GM20431 (cell line): ENCODE measurements around the gene WDR49.

Source experiments
- in situ Hi-C: fragments of 300-500 bp; cut with MseI, MboI; formaldehyde crosslinking; loops from one replicate; pipeline ENCODE4 v1.15.0; 2020; ENCODE audit warnings: low sequenced_read_pairs; ENCODE audit not compliant: unreplicated experiment

WDR49 gene

DNA sequence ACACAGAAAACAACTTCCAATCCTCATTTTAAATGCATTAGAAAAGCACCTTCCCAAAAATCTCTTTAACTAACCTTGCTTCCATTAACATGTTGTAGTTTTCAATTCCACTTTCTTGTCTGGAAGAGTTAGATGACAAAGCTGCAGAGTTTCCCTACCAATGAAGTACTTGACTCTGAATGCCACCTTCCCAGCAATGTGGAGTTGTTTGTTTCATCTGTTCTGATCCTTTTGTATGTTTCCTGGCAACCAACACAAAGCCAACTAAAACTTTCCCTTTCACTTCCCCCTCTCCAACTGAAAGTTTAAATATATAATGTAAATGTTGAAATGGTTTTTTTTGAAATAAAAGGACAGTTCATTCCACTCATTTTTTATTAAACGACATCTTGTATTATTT is at the start of gene WDR49:
Gene WDR49 (minus strand): TSS at position 183 of the 400 bp plus-strand sequence. CDS start 517 bp downstream, outside the sequence.
- in situ Hi-C loops: no loop called here

DNA sequence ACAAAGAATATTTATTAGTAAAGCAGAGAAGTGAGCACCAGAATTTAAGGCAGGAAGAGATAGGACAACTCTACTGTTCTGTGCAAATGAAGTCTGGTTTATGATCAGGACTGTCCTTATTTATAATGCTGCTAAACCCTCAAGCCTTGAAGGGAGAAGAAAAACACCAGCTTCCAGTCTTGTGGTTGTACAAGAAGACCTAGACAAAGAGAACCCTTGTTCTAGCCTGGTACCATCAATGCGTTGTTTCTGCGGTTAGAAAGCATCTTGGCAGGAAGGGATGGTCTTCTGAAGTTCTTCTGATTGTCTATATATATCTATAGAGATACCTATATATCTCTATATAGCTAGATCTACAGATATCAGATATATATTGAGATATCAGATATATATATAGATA is 47.2 kb upstream of the WDR49 start:
- in situ Hi-C loops: no loop called here

DNA sequence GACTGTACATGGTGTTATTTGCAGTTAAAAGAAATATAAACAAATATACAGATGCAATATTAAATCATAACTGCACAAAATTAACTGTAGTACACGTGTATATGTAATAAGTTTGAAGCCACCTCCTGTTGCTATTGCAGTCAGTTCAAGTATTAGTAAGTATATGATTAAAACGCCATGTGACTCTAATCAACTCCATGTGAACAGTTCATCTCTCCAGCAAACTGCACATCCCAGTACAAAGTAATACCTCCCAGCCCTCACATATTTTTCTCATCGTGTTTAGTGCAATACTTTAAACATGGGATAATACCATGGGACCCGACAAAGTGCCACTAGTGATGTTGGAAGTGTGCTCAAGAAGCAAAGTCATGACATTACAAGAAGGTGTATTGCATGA is 46.3 kb upstream of the WDR49 start:
- in situ Hi-C loops: no loop called here

DNA sequence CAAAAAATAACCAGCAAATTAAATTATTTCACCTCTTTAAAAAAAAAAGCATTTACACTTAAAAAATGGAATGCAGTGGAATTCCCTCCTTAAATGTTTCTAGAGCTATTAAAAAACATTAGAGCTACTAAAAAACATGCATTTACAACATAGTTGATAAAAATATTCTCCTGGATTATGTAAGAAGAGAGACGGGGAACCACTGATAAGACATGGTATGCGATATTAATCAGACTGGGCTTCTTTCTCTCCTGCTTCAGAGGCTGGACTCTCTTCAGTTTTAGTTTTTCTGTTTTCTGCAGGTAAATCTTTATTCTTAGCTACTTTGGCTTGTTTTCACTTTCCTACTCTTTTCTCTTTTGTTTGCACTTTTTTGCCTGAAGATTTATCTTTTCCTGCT is 40.4 kb upstream of the WDR49 start:
- in situ Hi-C loops: no loop called here

DNA sequence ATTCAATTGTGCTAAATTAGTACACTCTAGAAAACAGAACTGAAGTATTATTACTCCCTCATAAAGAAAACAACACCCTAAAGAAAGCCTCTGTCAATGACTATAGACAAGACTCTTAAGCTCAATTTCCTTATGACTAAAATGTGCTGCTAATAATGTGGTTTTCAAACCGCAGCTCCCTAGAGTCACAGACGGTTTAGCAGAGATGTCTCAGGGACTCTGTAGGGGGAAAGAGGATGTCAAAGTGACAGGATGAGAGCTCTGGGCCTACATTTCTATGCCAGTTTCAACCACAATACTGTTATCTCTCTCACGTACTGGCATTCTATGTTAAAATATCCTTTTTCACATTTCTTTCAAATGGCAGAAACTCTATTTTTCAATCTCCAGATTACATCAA is 37.6 kb upstream of the WDR49 start:
- in situ Hi-C loops: no loop called here

DNA sequence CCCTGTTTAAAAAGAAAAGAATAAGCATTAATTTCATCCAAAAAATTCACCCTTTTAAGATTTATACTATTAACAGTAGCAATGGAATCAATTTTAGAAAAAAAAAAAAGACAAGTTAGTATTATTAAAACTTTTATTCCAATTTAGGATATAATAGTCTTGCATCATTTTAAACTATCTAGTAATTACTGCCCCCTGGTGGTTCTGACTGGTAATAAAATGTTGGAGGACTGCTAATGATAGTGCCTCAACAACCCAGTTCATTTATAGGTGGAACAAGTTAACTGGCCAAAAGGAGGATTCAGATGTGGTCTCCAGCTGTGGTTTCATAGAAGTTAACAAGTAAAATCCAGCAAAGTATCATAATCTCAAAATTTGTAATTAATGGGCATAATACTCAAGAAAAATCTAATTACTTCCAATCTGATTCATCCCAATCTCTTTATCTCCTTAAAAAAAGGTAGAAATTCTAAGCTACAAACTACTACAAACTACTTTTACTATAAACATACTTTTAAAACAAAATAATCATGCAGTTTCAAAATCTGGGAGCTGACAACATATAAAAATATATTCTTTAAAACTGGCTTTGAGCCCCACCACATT is 30.7 kb upstream of the WDR49 start:
- in situ Hi-C loops: no loop called here

DNA sequence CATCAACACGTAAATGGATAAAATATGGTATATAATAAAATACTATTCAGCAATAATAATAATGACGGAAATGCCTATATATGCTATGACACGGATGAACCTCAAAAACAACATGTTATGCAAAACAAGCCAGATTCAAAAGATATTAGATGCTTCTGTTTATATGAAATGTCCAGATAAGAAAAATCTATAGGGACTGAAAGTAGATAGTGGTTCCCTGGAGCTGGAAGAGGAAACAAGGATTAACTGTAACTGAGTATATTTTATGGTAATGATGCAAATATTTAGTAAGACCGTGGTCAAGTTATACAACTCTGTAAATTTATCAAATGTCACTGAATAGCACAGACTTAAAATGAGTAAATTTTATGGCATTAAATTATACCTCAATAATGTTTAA is 25.8 kb upstream of the WDR49 start:
- in situ Hi-C loops: no loop called here

DNA sequence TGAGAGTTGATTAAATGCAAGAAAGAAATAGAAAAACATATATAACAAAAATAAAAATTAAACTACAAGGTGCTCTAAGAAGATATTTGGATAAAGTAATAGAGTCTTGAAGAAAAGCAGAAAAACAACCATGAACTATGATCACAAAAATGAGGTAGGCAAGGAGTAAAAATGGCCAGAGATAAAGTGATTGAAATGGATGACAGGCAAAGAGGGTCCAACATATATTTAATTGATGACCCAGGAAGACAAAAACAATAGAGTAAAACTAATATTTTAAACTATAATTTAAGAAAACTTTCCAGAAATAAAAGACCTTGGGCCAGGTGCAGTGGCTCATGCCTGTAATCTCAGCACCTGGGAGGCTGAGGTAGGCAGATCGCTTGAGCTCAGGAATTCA is 22.1 kb upstream of the WDR49 start:
- in situ Hi-C loops: no loop called here

DNA sequence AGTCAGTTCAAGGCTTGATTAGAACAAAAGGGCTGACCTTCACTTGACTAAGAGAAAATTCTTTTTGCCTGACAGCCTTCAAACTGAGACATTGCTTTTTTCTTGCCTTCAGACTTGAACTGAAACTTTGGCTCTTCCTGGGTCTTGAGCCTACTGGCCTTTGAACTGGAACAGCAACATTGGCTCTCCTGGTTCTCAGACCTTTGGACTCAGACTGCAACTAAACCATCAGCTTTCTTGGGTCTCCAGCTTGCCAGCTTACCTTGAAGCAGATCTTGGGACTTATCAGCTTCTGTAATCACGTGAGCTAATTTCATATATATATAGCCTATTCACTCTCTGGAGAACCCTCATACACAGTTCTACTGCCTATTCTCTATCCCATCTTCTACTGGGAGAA is 19.5 kb upstream of the WDR49 start:
- in situ Hi-C loops: no loop called here

DNA sequence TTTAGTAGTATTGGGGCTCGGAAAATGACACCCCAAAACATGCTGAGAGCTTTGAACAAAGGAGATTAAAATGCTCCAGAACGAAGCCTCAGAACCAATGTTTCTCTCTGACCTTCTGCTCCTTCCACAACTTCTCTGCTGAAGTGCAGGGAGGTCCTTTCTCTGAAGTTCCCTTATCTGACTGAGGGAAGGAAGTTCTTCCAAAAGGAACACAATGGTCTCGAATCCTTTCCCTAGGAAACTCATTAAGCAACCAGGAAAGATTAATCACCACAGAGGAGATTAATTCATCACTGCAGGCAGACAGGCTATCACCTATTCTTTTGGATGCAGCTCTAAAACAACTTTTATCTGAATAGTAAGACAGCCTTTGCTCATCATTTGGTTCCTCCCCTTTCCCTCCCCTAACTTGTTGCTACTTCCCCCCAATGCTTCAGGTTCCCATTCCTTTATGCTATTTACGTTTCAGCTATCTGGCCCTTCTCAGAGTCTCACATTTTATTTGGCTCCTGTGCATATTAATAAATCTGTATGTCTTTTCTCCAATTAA is 18.2 kb upstream of the WDR49 start:
- in situ Hi-C loops: no loop called here

DNA sequence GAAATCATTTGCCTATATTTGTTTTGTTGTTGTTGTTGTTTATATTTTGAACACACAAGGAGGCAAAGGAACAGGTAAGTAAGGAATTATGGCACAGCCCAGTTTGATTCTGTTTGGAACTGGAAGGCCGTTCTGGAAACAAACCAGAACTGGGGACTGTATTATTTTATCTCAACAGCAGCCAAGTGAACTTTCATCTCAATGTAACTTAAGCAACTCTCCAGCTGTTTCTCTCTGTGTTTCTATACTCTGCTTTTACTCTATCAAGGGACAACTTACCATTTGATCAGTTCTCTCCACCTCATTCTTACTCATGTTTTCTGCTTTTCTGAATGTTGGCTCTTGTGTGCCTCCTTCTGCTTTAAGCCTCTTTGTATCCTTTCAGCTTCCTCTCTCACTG is 16.0 kb upstream of the WDR49 start:
- in situ Hi-C loops: no loop called here

DNA sequence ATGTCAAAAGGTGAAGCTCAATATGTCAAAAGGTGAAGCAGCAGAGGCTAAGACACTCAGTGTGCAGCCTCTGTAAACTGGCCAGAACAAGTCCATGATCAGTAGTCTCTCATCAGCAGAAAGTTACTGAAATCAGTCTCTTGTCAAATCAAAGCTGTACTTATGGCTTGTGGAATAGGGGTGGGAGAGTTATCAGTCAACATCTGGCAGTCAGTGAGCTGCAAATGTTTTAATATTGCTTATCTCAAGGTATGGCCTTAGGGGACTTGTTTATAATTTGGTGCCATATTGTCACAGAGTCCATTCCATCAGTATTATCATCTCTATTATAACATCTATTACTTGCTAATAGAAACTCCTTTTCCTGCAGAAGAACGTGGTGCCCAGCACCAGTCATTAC is 14.9 kb upstream of the WDR49 start:
- in situ Hi-C loops: no loop called here

DNA sequence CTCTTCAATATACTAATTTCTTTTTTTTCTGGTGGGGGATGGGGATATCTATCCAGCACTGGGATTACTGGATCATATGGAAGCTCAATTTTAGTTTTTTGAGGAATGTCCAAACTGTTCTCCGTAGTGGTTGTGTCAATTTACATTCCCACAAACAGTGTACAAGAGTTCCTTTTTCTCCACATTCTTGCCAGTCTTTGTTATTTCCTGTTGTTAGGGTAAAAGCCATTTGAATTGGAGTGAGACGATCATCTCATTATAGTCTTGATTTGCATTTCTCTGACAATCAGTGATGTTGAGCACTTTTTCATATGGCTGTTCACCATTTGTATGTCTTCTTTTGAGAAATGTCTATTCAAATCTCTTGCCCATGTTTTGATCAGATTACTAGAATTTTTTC is 12.8 kb upstream of the WDR49 start:
- in situ Hi-C loops: no loop called here

DNA sequence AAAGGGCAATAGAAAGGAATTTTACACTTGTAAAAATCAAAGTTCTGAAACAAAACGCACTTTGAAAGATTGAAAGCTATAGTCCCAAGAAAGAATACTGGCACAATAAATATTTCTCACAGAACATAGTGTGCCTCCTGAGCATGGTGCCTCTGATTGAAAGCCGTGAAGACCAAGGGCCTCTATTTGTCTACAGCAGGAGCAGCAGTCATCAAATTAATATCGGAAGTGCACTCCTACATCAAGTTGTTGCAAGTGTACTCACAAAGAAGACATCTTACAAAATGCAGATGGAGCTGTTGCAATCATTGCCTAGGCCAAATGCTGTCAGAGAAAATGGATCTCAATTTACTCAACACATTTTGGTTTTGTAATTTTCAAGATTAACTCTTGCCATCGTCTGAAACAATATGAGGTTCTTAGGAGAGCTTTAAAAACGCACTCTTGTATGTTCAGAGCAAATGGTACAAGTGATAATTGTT is 9.2 kb upstream of the WDR49 start:
- in situ Hi-C loops: no loop called here

DNA sequence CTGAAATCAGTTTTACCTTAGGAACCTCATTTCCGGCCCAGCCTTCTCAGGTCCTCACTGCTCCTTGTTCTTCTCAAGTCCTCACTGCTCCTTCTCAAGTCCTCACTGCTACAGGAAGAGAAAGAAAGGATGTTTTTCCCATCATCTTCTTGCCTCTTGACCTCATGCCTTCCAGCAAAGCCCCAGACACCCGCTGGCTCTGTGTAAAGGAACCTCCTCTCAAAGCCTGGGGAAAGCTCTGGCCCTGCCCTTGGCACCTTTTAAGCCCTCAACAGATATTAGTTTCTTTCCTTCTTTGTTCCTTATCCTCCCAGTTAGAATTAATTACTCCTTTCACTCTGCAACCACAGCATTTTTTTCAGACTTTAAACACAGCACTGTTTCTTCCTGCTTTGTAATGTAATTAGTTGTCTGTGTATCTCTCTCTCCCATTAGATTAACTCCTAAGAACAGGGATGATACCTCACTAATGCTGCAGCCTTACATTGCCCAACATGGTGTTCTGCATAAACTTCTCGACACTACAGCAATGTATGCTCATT is 4.0 kb upstream of the WDR49 start:
- in situ Hi-C loops: no loop called here

DNA sequence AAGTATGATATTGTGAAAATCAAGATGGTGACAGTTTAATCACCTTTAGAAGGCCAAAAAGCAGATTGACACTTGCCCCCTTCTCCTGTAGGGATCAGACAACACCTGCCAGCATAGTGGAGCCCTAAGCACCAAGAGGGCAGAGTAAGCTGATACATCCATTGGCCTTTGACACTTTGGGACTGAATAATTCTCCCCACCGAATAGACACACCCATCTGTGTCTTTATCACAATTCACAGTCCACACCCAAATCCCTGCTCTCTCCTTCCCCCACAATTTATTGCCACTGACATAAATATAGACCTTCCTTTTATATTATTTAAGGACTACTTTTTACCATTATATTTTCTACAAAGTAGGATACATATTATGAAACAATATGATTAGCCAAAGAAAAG is 3.1 kb upstream of the WDR49 start:
- in situ Hi-C loops: no loop called here

DNA sequence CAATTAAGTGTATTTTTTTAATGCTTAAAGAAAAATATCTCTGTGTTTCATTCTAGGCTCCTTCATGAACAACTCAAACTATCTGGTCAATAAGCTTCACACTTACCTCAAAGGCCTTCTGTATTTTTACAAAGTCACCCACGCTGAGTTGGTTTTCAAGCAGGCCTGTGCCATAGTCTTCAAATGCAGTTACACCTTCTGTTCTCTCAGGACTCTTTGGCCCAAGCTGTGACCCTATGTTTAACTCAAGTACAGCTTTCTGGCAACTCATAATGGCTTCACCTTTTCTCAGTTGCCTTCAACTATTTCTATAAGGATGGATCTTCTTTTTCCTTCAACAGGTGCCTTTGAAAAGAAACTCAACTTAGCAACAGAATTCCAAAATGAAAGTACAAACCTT is 587 bp downstream of the WDR49 start:
- in situ Hi-C loops: no loop called here

DNA sequence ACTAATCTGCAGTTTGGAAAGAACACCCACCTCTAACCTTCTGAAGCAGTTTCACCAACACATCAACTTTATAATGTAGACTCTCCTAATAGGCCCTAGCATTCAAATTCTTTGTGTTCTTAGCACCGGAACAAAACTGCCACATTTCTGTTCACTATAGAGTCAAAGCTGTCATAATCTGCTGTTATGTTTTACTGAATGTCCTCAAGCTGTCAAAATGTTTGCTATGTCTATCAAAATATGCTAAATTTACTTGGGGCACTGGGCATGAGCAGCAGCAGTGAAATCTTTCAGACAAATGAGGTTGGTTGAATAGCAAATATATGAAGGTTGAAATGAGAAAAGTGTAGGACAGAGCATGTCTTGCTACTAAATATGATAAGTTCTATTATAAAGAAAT is 1.9 kb downstream of the WDR49 start:
- in situ Hi-C loops: no loop called here

DNA sequence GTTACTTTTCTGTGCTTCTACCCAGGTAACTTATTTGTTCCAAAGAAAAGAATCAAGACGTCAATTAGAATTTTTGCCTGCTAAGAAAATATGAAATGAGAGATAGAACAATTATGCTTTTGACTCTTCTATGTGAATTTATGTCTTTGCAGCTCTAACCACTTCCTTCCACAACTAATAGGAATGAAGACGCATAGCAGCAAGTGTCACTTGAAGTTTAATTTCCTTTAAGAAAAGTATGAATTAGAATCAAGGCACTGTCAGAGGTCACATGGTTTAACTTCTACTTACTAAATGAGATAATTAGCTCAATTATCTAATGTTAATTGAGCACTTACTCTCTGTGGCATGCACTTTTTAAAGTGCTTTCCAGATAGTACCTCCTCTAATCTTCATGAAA is 3.3 kb downstream of the WDR49 start:
- in situ Hi-C loops: no loop called here

DNA sequence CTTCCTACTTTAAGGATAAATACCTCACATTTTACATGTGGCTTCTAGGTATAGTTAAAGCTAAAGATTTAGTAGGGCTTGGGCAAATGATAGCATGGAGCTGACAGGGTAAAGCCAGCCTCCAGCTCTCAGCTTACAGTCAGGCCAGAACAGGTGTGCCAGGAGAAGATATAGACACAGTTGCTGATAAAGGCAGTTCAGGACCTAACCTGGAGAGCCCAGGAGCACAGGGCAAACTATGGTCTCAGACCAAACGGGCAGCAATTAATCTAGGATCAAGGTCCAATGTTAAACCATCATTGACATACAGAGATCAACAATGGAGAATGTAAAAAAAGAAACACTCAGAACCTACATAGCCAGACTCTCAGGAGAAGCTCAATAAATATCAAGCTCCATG is 4.0 kb downstream of the WDR49 start:
- in situ Hi-C loops: no loop called here

DNA sequence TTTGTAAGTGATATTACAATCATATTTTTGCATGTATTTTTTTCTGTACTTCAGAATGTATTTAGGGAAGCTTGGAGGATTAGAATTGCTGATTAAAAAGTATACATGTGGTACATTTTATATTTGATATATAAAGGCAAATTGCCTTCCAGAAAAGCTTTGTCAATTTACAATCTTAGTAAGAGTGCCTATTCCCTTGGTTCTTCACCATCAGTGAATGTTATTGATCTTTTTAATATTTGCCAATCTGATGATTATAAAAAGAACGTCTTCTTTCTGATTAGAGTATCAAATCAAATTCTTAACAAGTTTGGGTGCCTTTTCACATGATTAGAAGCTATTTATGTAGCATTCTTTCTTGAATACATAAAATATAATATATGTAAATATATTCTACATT is 9.1 kb downstream of the WDR49 start:
- in situ Hi-C loops: no loop called here

DNA sequence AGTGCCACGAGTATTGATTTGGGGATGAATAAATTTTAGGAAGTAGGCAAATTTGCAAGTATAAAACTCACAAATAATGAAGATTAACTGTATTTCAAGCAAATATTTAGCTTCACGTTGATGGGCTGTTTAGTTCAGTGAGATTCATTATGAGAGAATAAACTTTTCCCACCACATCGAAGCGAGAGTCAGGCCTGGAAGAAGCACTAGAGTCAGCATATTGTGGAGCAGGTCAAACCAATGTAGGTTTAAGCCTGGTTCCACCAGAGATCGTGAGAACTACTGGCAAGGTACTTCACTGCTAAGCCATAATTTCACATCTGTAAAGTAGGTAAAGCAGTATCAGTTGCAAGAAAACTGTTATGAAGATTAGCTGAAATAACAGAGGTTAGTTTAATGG is 22.3 kb downstream of the WDR49 start:
- in situ Hi-C loops: no loop called here
